ENCODE measurements around the gene KDM5C. TPM values are rescaled to one million over a fixed set of nuclear protein-coding genes. Genes with fewer than 3 reads are reported as not detected.
A peak's percentile ranks its signal among the peaks of the same experiment; 100 is the strongest.

The KDM5C gene
- total and polyA plus RNA-seq, 9 of the 15 experiments (the other 6 are each of a cell fraction or from before 2014, with no cell fraction given) = 0.62 to 136 (median 52.4) TPM

DNA sequence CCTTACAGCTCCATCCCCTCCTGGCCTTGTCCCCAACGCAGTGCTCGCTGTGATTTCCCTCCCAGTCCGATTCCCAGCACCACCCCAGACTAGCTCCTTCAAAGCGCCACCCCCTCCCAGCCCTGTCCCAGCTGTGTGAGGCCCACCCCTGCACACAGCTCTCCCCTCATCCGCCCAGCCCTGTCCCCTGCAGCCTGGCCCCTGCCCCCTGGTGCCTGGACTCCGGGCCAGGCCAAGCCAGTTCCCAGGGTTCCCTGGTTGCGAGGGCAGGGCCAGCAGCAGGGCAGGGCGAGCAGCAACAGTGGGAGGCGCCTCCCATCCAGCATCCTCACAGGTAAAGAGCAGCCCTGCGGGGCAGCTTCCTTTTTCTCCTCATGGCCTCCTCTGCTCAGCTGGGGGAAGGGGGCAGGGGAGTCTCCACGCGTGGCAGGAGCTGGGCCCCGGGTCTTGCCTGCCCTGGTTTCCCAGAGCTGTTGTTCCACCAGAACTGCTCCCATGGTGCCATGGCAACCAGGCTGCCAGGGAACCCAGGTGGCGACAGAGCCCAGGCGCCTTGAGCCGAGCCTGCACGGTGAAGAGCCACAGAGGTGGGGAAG, 31.5 kb upstream of the KDM5C start (continued):
- TF ChIP-seq ATF4 (CRISPR knock-in tag; IDR thresholded peaks at IDR 0.05) (no peak), ILF3 (IDR thresholded peaks at IDR 0.05; ENCODE audit: borderline replicate concordance) (no peak), SOX6 (IDR thresholded peaks at IDR 0.05) (no peak), RFX1 (IDR thresholded peaks at IDR 0.05) (peak; percentile 69), TCFL5 (CRISPR knock-in tag; conservative IDR thresholded peaks at IDR 0.05) (no peak), CTBP1 (IDR thresholded peaks at IDR 0.05; ENCODE audit: borderline replicate concordance) (peak; percentile 39; the same call in 1 of the 2 replicates), ETV6 (IDR thresholded peaks at IDR 0.05; ENCODE audit: borderline replicate concordance in 1 of 2, low read depth in 2 of 2, low read length in 1 of 2) (no peak), ETV6 (CRISPR knock-in tag; IDR thresholded peaks at IDR 0.05; ENCODE audit: borderline replicate concordance) (no peak), CC2D1A (IDR thresholded peaks at IDR 0.05) (no peak), ZNF212 (CRISPR knock-in tag; IDR thresholded peaks at IDR 0.05) (no peak), KAT8 (IDR thresholded peaks at IDR 0.05; ENCODE audit: low read depth) (no peak), HOXB6 (CRISPR knock-in tag; IDR thresholded peaks at IDR 0.05; ENCODE audit: borderline replicate concordance) (no peak), ZNF280A (IDR thresholded peaks at IDR 0.05; ENCODE audit: low read depth, partially characterized antibody) (no peak), DPF2 (IDR thresholded peaks at IDR 0.05) (no peak)
- TF ChIP-seq, protein P1, sequence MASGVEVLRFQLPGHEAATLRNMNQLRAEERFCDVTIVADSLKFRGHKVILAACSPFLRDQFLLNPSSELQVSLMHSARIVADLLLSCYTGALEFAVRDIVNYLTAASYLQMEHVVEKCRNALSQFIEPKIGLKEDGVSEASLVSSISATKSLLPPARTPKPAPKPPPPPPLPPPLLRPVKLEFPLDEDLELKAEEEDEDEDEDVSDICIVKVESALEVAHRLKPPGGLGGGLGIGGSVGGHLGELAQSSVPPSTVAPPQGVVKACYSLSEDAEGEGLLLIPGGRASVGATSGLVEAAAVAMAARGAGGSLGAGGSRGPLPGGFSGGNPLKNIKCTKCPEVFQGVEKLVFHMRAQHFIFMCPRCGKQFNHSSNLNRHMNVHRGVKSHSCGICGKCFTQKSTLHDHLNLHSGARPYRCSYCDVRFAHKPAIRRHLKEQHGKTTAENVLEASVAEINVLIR (CRISPR knock-in tag; IDR thresholded peaks at IDR 0.05) = no peak
- TF ChIP-seq, protein P2, sequence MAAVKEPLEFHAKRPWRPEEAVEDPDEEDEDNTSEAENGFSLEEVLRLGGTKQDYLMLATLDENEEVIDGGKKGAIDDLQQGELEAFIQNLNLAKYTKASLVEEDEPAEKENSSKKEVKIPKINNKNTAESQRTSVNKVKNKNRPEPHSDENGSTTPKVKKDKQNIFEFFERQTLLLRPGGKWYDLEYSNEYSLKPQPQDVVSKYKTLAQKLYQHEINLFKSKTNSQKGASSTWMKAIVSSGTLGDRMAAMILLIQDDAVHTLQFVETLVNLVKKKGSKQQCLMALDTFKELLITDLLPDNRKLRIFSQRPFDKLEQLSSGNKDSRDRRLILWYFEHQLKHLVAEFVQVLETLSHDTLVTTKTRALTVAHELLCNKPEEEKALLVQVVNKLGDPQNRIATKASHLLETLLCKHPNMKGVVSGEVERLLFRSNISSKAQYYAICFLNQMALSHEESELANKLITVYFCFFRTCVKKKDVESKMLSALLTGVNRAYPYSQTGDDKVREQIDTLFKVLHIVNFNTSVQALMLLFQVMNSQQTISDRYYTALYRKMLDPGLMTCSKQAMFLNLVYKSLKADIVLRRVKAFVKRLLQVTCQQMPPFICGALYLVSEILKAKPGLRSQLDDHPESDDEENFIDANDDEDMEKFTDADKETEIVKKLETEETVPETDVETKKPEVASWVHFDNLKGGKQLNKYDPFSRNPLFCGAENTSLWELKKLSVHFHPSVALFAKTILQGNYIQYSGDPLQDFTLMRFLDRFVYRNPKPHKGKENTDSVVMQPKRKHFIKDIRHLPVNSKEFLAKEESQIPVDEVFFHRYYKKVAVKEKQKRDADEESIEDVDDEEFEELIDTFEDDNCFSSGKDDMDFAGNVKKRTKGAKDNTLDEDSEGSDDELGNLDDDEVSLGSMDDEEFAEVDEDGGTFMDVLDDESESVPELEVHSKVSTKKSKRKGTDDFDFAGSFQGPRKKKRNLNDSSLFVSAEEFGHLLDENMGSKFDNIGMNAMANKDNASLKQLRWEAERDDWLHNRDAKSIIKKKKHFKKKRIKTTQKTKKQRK (IDR thresholded peaks at IDR 0.05; ENCODE audit: borderline replicate concordance, low read depth, low read length) = no peak
- TF ChIP-seq, protein P3, sequence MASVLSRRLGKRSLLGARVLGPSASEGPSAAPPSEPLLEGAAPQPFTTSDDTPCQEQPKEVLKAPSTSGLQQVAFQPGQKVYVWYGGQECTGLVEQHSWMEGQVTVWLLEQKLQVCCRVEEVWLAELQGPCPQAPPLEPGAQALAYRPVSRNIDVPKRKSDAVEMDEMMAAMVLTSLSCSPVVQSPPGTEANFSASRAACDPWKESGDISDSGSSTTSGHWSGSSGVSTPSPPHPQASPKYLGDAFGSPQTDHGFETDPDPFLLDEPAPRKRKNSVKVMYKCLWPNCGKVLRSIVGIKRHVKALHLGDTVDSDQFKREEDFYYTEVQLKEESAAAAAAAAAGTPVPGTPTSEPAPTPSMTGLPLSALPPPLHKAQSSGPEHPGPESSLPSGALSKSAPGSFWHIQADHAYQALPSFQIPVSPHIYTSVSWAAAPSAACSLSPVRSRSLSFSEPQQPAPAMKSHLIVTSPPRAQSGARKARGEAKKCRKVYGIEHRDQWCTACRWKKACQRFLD (CRISPR knock-in tag; IDR thresholded peaks at IDR 0.05) = no peak
- TF ChIP-seq, protein P4, sequence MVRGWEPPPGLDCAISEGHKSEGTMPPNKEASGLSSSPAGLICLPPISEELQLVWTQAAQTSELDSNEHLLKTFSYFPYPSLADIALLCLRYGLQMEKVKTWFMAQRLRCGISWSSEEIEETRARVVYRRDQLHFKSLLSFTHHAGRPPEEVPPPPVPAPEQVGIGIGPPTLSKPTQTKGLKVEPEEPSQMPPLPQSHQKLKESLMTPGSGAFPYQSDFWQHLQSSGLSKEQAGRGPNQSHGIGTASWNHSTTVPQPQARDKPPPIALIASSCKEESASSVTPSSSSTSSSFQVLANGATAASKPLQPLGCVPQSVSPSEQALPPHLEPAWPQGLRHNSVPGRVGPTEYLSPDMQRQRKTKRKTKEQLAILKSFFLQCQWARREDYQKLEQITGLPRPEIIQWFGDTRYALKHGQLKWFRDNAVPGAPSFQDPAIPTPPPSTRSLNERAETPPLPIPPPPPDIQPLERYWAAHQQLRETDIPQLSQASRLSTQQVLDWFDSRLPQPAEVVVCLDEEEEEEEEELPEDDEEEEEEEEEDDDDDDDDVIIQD (CRISPR knock-in tag; IDR thresholded peaks at IDR 0.05) = no peak
